Measurements from ENCODE around the gene CYBRD1. TPM values are rescaled to one million over a fixed set of nuclear protein-coding genes. Genes with fewer than 3 reads are reported as not detected.

CYBRD1 gene
- total RNA-seq, 2 donors from 2014 or later, result 67.9 to 130 TPM

DNA sequence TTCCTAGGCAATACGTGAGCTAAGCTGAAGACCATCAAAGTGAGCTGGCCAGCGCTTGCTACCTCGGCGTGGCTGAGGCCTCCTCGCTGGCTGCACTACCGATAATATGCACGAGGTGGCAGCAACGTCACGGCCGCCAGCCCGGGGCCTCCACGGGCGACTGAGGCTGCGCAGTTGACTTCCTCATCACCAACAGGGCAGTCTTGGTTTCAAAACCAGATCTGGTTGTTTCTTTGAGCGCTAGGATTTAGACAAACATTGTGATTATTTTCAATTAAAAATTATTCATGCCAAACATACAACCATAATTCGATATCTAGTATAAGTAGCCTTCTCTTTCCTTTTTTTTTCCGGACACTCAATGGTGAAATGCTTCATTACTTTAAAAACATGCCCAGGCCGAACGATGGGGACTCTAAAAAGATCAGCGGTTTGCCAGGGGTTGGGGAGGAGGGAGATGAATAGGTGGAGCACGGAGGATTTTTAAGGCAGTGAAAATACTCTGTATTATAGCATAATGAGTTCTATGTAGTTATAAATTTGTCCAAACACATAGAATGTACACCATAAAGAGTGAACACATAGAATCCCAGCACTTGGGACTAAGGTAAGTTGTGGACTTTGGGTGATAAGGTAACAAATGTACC, 52.0 kb downstream of the CYBRD1 start:
- intact Hi-C loops (cut with DNase I), result loop anchor here (10.0 kb wide), 1 partner anchor 531 kb away; the partner anchor contains the start of gene DLX2
- Histone ChIP-seq H3K27ac (no peak overlapping the region), H3K4me3 (no peak overlapping the region), H3K9me3 (no peaks in the 10 kb centered on the region), H3K27me3 (replicated peaks; ENCODE audit: insufficient read depth) (no peaks in the 10 kb centered on the region), H3K36me3 (no peaks in the 10 kb centered on the region), H3K4me1 (replicated peaks) (no peaks in the 10 kb centered on the region)
- WGBS, result 30% methylated on average over 21 of the region's 21 CpGs
- no peak for TF ChIP-seq POLR2A (IDR thresholded peaks at IDR 0.05)
- peak; percentile 71 for TF ChIP-seq POLR2AphosphoS5 (IDR thresholded peaks at IDR 0.05)
- TF ChIP-seq, protein P1, sequence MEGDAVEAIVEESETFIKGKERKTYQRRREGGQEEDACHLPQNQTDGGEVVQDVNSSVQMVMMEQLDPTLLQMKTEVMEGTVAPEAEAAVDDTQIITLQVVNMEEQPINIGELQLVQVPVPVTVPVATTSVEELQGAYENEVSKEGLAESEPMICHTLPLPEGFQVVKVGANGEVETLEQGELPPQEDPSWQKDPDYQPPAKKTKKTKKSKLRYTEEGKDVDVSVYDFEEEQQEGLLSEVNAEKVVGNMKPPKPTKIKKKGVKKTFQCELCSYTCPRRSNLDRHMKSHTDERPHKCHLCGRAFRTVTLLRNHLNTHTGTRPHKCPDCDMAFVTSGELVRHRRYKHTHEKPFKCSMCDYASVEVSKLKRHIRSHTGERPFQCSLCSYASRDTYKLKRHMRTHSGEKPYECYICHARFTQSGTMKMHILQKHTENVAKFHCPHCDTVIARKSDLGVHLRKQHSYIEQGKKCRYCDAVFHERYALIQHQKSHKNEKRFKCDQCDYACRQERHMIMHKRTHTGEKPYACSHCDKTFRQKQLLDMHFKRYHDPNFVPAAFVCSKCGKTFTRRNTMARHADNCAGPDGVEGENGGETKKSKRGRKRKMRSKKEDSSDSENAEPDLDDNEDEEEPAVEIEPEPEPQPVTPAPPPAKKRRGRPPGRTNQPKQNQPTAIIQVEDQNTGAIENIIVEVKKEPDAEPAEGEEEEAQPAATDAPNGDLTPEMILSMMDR (IDR thresholded peaks at IDR 0.05), result peak; percentile 81 to 95 (median 90)
- DNase-seq (ENCODE audit: low spot score), result peak; percentile 57

DNA sequence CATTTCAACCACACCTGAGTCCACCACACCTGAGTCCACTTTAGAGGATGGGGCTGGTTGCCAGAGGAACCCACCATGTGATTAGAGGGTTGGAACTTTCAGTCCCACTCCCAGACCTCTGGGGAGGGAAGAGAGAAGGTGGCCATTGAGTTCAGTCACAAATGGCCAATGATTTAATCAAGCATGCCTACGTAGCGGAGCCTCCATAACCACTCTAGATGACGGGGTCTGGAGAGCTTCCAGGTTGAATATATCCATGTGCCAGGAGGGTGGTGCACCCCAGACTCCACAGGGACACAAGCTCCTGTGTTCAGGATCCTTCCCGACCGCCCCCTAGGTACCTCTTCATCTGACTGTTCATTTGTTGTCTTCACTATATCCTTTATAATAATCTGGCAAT, 53.3 kb downstream of the CYBRD1 start:
- Histone ChIP-seq H3K27me3 (replicated peaks; ENCODE audit: insufficient read depth) (no peaks in the 10 kb centered on the region), H3K36me3 (no peaks in the 10 kb centered on the region), H3K9me3 (no peaks in the 10 kb centered on the region), H3K4me3 (no peak overlapping the region), H3K27ac (no peak overlapping the region), H3K4me1 (replicated peaks) (no peaks in the 10 kb centered on the region)
- 90% methylated on average over 5 of the region's 5 CpGs for WGBS
- DNase-seq (ENCODE audit: low spot score), result no peak
- intact Hi-C loops (cut with DNase I), result loop anchor here (10.0 kb wide), 1 partner anchor 529 kb away; the partner anchor contains the start of gene DLX2
- no peak for TF ChIP-seq POLR2A (IDR thresholded peaks at IDR 0.05)
- TF ChIP-seq, protein P1 (IDR thresholded peaks at IDR 0.05), result no peak
- no peak for TF ChIP-seq POLR2AphosphoS5 (IDR thresholded peaks at IDR 0.05)

DNA sequence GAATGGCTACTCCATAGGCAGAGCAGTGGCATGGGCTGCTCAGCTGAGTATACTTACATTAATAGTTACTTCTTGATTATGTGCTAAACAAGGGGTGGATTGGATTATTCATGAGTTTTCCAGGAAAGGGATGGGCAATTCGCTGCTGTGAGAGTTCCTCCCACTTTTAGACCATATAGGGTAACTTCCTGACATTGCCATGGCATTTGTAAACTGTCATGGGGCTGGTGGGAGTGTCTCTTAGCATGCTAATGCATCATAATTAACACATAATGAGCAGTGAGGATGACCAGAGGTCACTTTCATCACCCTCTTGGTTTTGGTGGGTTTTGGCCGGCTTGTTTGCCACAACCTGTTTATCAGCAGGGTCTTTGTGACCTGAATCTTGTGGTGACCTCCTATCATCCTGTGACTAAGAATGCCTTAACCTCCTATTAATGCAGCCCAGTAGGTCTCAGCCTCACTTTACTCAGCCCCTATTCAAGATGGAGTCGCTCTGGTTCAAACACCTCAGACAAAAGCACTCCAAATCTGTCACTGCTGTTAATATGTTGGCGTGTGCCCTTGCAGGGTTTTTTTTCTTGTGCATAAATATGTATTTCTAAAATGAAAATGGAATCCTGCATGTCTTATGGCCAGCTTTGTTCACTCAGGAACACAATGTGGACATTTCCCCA, 56.0 kb downstream of the CYBRD1 start:
- Histone ChIP-seq H3K9me3 (no peaks in the 10 kb centered on the region), H3K27me3 (replicated peaks; ENCODE audit: insufficient read depth) (no peaks in the 10 kb centered on the region), H3K4me3 (no peak overlapping the region), H3K27ac (no peak overlapping the region), H3K4me1 (replicated peaks) (no peaks in the 10 kb centered on the region), H3K36me3 (no peaks in the 10 kb centered on the region)
- TF ChIP-seq POLR2A (IDR thresholded peaks at IDR 0.05) (no peak), POLR2AphosphoS5 (IDR thresholded peaks at IDR 0.05) (no peak)
- TF ChIP-seq, protein P1 (IDR thresholded peaks at IDR 0.05), result no peak
- DNase-seq (ENCODE audit: low spot score), result no peak
- intact Hi-C loops (cut with DNase I), result loop anchor here (10.0 kb wide), 1 partner anchor 527 kb away; the partner anchor contains the start of gene DLX2
- WGBS, result 83% methylated on average over 4 of the region's 4 CpGs

DNA sequence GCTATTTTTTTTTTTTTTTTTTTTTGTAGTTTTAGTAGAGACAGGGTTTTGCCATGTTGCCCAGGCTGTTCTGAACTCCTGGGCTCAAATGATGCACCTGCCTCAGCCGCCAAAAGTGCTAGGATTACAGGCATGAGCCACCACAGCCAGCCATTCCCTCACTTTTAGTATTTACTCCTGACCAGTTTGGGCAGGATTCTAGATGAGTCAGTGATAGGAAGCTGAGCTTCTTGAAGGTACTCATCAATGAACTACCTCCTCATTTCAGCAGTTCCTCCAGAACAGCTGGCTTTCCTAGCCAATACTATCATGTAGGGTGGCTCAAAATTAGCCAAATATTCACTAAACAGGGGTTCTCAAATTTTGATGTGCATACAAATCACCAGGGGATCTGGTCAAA, 57.2 kb downstream of the CYBRD1 start:
- WGBS, result 93% methylated on average over 1 of the region's 1 CpG
- Histone ChIP-seq H3K4me3 (no peak overlapping the region), H3K4me1 (replicated peaks) (no peaks in the 10 kb centered on the region), H3K36me3 (no peaks in the 10 kb centered on the region), H3K27ac (no peak overlapping the region), H3K27me3 (replicated peaks; ENCODE audit: insufficient read depth) (no peaks in the 10 kb centered on the region), H3K9me3 (no peaks in the 10 kb centered on the region)
- intact Hi-C loops (cut with DNase I), result loop anchor here (10.0 kb wide), 1 partner anchor 525 kb away; the partner anchor contains the start of gene DLX2
- DNase-seq (ENCODE audit: low spot score), result no peak
- TF ChIP-seq POLR2AphosphoS5 (IDR thresholded peaks at IDR 0.05) (no peak), POLR2A (IDR thresholded peaks at IDR 0.05) (no peak)
- TF ChIP-seq, protein P1 (IDR thresholded peaks at IDR 0.05), result no peak
